GM19023 (cell line): Measurements from ENCODE around the gene CPVL.
"Not testable (repeated sequence)": the region's sequence is repeated elsewhere in the genome, so short reads cannot be mapped to it uniquely, and the experiment has no call there.

ENCODE experiments used
- ATAC-seq: cut with Tn5 transposase; IDR thresholded peaks from one replicate; pipeline ENCODE4 v1.9.1; 2021; ENCODE audit warnings: mild to moderate bottlenecking, moderate library complexity; ENCODE audit not compliant: unreplicated experiment

CPVL gene

GRCh38 chr7:29093091-29093490 is 53.2 kb downstream of the CPVL start:
- ATAC-seq = not testable (repeated sequence)

- ATAC-seq = peak; percentile 99
Measured at GRCh38 chr7:29091715-29092114, 54.6 kb downstream of the CPVL start.

DNA sequence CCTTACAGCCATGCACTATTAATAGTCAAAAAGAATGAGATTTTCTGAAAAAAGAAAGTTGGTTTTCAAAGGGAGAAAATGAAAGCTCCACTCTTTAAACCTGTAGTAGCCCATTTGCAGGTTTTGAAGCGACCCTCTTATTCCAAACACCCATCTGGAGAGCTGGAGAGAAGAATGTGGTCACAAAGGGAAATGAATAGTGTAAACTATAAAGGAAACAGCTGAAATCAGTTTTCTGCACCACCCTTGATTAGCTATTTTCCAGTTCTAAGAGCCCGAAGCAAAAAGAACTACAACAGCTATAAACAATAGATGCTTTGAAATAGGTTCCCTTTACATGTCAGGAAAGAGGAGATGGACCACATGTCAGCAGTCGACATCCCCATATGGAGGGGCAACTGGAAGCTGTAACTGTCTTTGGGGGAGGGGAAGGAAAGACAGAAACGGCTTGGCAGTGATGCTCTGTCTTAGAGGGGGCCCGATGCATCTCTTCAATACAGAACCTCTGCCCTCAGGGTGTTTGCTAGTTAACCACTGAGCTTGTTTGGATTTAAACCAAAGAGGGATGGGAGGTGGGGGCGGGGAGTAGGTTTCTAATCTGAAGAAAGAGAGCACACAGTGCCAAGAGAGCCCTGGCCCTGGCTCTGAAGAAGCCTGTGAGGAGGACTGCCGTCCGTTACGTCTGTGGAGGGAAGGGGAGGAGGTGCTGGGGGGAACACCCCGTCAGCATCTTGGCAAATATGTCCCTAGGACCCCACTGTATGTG is 55.3 kb downstream of the CPVL start:
- ATAC-seq = peak; percentile 34

- no peak for ATAC-seq
Measured at GRCh38 chr7:29090151-29090805, 56.1 kb downstream of the CPVL start.

DNA sequence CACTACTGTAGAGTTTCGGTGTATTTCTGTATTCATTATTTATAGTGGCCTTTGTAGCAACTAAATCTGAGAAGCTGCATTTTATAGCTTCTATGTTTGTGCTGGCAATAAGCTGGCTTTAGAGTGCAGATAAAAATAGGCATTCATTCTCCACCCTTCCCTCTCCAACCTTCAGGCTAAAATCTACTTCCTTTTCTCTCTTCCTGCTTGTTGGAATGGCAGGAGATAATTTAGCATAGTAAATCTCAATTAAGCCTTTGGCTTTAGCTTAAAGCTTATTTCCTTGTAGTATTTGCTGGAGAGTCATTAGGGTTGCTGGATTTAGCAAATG is 58.5 kb downstream of the CPVL start:
- ATAC-seq = no peak

- ATAC-seq = no peak
Measured at GRCh38 chr7:29086545-29086944, 59.8 kb downstream of the CPVL start.

DNA sequence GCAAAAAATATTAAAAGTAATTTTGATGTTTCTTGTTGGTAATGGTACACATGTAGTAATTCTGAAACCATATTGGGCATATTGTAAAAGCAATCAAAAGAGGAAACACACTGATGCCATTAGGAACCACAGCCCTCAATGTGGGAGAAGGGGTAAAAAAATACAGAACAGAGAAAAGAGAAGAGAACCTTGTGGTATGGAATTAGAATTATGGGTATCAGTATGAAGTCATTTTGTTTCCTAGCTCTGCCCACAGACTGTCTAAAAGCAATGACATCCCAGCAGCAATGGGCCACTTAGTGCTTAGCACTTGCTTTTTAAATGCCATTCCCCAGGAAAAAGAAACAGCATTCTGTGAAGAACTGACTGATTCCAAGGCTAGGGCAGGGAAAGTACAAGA is 61.5 kb downstream of the CPVL start:
- no peak for ATAC-seq

GRCh38 chr7:29080803-29081202 is 65.5 kb downstream of the CPVL start:
- no peak for ATAC-seq

GRCh38 chr7:29078311-29079260 is 67.8 kb downstream of the CPVL start:
- no peak for ATAC-seq

DNA sequence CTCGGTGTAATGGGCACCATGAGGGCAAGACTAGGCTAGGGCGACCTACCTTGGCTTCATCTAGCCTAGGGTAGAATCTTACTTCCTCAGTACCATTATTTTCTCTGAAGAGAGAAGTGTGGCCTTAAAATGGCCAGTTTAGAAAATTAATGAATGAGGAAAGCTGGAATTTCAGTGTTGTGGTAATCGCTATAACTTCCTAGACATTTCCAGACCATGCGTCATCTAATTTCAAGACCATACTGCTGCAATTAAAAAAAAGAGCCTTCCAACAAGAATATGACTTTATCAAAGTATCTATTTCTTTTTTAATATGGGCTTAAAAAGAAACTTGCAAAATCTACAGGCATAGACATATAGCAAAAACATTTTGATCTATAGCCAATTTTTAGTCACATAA is 68.5 kb downstream of the CPVL start:
- ATAC-seq = no peak

GRCh38 chr7:29077176-29077575 is 69.2 kb downstream of the CPVL start:
- no peak for ATAC-seq

- no peak for ATAC-seq
Measured at GRCh38 chr7:29076631-29077030, 69.7 kb downstream of the CPVL start.

DNA sequence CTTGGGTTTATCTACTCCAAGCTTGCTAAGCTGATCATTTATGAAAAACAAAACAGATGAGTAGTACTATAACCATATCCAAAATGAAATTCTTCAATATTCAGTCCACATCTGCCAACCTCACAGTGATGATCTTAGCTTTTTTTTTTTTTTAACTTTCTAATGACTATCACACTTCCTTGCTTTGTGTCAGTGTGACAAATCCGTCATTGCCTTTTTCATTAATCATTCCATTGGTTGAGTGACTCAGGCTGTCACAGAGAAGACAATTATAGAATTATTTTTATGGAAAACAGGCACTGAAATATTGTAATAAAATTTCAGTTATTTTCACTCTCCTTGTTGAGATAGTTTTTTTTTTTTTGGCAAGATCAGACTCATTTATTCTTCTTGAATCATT is 70.7 kb downstream of the CPVL start:
- ATAC-seq = no peak

GRCh38 chr7:29071203-29071874 is 75.0 kb downstream of the CPVL start:
- no peak for ATAC-seq

GRCh38 chr7:29066641-29067040 is 79.7 kb downstream of the CPVL start:
- ATAC-seq = no peak

- ATAC-seq = no peak
Measured at GRCh38 chr7:29065181-29065857, 81.0 kb downstream of the CPVL start.

DNA sequence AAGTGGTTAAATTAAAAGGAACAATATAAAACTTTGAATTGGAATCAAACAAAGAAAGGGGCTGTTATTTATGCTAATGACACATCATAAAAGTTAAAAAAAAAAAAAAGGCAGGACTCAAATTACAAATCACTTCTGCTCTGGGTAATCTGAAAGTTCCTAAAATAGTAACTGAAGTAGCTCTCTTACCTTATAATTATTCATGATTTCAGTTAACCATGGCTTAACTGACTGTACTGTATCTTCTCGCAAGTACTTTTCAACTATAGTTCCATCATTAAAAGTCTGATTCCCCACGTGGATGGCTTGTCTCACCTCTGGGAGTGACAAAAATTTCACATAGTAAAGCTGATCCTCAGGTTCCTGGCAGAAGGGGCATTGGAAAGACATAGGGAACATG is 82.5 kb downstream of the CPVL start:
- ATAC-seq = no peak

- no peak for ATAC-seq
Measured at GRCh38 chr7:29063236-29063635, 83.1 kb downstream of the CPVL start.

GRCh38 chr7:29053105-29053872 is 93.0 kb downstream of the CPVL start:
- no peak for ATAC-seq

GRCh38 chr7:29046978-29047377 is 99.4 kb downstream of the CPVL start:
- ATAC-seq = no peak
